ENCODE measurements around the gene STYXL1.
"Not testable (repeated sequence)": the region's sequence is repeated elsewhere in the genome, so short reads cannot be mapped to it uniquely, and the experiment has no call there.

Gene STYXL1

DNA sequence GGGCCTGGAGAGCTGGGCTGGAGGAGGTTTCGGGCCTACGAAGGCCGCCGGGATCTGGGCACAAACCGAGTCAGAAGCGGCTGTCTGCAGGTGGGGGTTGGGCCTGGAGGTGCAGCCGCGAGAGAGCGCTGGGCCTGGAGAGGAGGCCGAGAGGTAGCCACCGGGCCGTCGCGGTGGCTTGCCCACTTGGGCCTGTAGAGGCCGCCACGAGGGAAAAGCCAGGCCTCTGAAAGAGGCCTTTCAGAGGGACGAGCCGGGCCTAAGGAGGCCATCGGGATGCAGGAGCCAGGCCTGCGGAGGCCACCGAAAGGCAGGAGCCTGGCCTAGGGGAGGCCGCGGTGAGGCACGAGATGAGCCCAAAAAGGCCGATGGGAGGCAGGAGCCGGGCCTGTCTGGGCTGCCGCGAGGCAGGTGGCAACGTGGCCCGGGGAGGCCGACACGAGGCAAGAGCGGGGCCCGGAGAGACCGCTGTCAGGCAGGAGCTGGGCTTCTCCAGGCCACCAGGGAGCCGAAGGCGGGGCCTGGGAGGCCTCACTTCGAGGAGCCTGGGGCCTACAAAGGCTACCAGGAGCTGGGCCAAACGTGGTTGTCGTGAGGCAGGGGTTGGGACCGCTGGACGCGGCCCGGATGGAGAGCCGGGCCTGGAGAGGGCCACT lies 25.7 kb upstream of the STYXL1 start:
- Histone ChIP-seq H3K9me3 (ENCODE audit: control insufficient read depth, insufficient read depth, low read length) (no peaks in the 10 kb centered on the region), H3K36me3 (ENCODE audit: insufficient read depth, low read length) (no peaks in the 10 kb centered on the region), H3K9ac (ENCODE audit: low read depth, low read length) (no peak overlapping the region), H3K4me1 (ENCODE audit: insufficient read depth, low read length) (0 out of 2 replicates have a peak, but pooled peaks cover 4% of the 10 kb centered on the region)

DNA sequence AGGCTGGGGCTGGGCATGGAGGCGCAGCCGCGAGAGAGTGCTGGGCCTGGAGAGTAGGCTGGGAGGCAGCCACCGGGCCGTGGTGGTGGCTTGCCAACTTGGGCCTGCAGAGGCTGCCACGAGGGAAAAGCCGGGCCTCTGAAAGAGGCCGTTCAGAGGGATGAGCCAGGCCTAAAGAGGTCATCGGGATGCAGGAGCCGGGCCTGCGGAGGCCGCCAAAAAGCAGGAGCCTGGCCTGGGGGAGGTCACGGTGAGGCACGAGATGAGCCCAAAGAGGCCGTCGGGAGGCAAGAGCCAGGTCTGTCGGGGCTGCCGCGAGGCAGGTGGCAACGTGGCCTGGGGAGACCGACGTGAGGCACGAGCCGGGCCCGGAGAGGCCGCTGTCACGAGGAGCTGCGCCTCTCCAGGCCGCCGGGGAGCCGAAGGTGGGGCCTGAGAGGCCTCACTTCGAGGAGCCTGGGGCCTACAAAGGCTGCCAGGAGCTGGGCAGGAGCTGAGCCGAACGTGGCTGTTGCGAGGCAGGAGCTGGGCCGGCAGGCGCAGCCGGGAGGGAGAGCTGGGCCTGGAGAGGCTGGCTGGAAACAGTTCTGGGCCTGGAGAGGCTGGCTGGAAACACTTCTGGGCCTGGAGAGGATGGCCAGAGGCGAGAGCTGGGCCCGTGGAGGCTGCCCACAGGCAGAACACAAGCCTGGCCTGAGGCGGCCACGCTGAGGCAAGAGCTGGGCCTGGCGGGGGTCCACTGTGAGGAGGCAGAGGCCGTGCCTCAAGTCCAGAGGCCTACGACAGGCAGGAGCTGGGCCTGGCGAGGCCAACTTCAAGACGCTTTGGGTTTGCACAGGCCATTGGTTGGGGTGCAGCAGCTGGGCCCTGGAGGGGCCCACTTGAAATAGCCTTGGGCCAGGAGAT lies 24.7 kb upstream of the STYXL1 start:
- Histone ChIP-seq H3K9me3 (ENCODE audit: control insufficient read depth, insufficient read depth, low read length) (no peaks in the 10 kb centered on the region), H3K4me1 (ENCODE audit: insufficient read depth, low read length) (0 out of 2 replicates have a peak, but pooled peaks cover 4% of the 10 kb centered on the region), H3K9ac (ENCODE audit: low read depth, low read length) (no peak overlapping the region), H3K36me3 (ENCODE audit: insufficient read depth, low read length) (no peaks in the 10 kb centered on the region)

DNA sequence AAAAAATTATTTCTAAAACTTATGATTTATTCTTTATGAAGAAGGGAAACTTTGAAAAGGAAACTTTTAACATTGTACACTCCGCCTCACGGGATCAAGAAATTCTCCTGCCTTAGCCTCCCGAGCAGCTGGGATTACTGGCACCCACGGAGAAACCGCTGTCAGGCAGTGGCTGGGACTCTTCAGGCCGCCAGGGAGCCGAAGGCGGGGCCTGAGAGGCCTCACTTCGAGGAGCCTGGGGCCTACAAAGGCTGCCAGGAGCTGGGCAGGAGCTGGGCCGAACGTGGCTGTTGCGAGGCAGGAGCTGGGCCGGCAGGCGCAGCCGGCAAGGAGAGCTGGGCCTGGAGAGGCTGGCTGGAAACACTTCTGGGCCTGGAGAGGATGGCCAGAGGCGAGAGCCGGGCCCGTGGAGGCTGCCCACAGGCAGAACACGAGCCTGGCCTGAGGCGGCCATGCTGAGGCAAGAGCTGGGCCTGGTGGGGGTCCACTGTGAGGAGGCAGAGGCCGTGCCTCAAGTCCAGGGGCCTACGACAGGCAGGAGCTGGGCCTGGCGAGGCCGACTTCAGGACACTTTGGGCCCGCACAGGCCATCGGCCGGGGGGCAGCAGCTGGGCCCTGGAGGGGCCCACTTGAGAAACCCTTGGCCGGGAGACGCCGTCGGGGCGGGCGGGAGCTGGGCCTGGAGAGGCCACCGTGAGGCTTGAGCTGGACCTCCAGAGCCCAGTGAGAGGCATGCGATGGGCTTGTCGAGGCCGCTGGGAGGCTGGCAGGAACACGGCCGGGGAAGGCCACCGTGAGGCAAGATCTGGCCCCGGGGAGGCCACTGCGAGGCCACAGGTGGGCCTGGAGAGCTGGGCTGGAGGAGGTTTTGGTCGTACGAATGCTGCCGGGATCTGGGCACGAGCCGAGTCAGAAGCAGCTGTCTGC lies 23.8 kb upstream of the STYXL1 start:
- Histone ChIP-seq H3K4me1 (ENCODE audit: insufficient read depth, low read length) (0 out of 2 replicates have a peak, but pooled peaks cover 4% of the 10 kb centered on the region), H3K36me3 (ENCODE audit: insufficient read depth, low read length) (0 out of 2 replicates have a peak, but pooled peaks cover under 1% of the 10 kb centered on the region), H3K9ac (ENCODE audit: low read depth, low read length) (no peak overlapping the region), H3K9me3 (ENCODE audit: control insufficient read depth, insufficient read depth, low read length) (no peaks in the 10 kb centered on the region)

DNA sequence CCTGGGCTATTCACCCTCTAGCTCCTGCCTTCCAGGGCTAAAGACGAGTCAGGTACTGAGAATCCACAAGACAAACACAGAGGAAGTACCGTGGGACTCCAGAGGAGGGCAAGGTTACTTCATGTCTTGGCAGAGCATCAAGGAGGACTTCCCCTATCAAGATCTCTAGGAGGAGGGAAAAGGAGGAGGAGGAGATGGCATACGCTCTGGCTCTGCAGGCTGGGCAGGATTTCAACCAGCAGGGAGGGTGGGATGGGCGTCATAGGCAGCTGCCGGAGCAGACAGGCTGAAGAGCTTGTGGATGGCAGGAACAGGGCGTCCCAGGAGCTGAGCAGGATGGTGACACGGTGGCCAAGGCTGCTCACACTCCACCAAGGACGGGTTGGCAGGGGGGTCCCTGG lies 21.4 kb upstream of the STYXL1 start:
- Histone ChIP-seq H3K9ac (ENCODE audit: low read depth, low read length) (no peak overlapping the region), H3K9me3 (ENCODE audit: control insufficient read depth, insufficient read depth, low read length) (no peaks in the 10 kb centered on the region), H3K36me3 (ENCODE audit: insufficient read depth, low read length) (peaks cover 18% of the 10 kb centered on the region; the same call in 1 of the 2 replicates), H3K4me1 (ENCODE audit: insufficient read depth, low read length) (0 out of 2 replicates have a peak, but pooled peaks cover 4% of the 10 kb centered on the region)

DNA sequence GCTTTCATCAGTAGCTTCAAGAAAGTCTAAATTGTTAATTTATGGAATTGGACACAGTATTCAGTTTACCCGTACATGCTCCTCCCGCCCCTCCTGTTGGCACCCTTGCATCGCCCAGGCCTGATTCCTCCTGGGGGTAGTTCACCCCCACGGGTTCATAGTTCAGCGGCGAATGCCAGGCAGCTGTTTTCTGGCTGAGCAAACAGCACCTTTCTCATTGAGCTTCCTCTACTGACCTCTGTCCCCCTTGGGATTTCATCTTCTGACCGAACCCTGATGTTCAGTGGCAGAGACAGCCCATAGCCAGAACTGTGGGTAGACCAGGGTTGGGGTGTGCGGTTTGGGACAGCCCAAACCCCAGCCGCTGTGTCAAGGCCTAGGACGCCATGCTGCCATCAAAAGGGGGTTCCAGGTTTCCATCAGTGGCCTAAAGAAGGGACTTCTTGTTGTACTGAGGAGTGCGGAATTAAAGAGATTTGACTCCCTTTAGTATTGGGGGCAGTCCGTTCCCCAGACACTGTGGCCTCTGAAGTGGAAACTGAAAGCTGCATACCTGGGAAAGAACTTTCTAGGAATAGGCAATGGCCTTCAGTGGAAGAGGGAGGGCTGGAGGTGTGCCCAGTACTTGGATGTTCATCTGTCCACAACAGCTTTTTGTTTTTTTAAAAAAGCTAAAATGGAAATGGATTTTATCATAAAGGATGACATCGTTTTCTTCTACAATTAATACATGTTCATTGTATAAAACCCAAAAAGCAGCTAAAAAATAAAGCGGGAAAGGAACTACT lies 19.1 kb upstream of the STYXL1 start:
- H3K36me3 ChIP-seq (ENCODE audit: insufficient read depth, low read length) = peaks cover 18% of the 10 kb centered on the region; the same call in 1 of the 2 replicates

DNA sequence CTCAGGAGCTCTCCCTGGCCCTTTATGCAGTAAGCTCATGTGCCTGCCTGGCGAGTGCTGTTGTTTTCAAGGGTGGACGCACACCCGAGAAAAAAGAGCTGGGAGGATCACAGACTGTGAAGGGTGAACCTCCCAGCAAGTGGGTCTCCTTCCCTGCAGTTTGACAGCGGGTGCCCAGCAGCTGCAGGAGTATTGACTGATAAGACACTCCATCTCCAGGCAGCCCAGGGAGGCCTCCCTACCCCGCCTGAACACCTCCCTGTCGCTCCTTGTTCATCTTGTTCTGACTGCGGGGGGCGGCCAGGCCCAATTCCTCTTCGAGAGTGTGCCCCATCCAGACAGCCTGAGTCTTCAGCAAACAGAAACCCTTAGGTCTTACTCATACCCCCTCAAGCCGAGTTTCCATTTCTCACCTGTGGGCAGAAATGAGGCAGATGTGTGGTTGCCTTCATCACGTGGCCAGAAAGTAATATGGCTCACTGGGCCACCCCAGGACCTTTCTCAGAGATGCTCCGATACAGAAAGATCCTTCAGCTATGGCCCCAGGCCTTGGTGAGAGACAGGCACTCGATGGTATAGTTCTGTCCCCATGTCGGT lies 17.3 kb upstream of the STYXL1 start:
- no peaks in the 10 kb centered on the region for H3K9me3 ChIP-seq (ENCODE audit: control insufficient read depth, insufficient read depth, low read length)
- H3K4me1 ChIP-seq (ENCODE audit: insufficient read depth, low read length) = 0 out of 2 replicates have a peak, but pooled peaks cover 4% of the 10 kb centered on the region
- H3K36me3 ChIP-seq (ENCODE audit: insufficient read depth, low read length) = peaks cover 18% of the 10 kb centered on the region; the same call in 1 of the 2 replicates
- no peak overlapping the region for H3K9ac ChIP-seq (ENCODE audit: low read depth, low read length)

More for the DNA sequence above, 19.1 kb upstream of the STYXL1 start:
- Histone ChIP-seq H3K9ac (ENCODE audit: low read depth, low read length) (no peak overlapping the region), H3K9me3 (ENCODE audit: control insufficient read depth, insufficient read depth, low read length) (no peaks in the 10 kb centered on the region), H3K4me1 (ENCODE audit: insufficient read depth, low read length) (0 out of 2 replicates have a peak, but pooled peaks cover 4% of the 10 kb centered on the region)

DNA sequence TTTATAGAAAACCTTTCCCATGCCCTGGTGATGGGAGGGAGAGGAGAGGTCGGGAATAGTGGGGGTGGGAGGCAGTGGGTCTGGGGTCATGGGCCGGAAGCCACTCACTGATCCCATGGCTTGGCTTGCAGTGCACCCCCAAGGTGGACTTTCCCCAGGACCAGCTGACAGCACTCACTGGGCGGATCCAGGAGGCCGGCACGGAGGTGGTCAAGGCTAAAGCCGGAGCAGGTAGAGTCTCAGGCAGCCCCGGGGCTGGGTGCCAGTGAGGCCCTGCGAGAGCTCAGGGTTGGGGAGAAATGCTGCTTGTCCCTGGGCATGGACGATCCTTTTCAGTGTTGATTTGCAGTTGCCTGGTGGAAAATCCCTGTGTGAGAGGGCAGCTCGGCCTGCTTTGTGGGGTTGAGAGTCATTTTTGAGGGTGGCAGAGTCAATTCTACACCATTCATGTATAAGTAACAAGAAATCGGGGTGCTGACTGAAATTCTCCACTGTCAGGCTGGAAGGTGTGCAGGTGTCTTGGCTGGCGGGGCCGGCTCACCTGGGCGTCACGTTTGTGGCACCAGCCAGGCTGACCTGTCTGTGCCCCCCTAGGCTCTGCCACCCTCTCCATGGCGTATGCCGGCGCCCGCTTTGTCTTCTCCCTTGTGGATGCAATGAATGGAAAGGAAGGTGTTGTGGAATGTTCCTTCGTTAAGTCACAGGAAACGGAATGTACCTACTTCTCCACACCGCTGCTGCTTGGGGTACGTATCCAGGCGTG lies 16.6 kb upstream of the STYXL1 start:
- H3K4me1 ChIP-seq (ENCODE audit: insufficient read depth, low read length) = 0 out of 2 replicates have a peak, but pooled peaks cover 4% of the 10 kb centered on the region
- H3K9me3 ChIP-seq (ENCODE audit: control insufficient read depth, insufficient read depth, low read length) = no peaks in the 10 kb centered on the region
- peaks cover 18% of the 10 kb centered on the region for H3K36me3 ChIP-seq (ENCODE audit: insufficient read depth, low read length)
- no peak overlapping the region for H3K9ac ChIP-seq (ENCODE audit: low read depth, low read length)

DNA sequence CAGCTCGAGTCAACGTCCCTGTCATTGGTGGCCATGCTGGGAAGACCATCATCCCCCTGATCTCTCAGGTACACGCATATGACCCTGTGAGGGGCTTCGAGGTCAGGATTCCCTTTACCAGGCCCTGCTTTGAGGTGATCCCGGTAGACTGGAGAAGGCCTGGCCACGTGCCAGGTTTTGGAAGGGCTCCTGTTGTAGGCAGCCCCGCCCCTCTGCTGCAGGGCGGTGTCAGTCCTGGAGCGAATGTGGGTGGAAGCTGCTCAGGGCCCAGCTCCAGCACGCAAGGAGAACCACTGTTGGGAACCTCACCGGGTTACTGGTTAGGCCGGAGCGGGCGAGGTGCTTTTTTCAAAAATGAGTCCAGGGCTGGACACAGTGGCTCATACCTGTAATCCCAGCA lies 15.7 kb upstream of the STYXL1 start:
- H3K9ac ChIP-seq (ENCODE audit: low read depth, low read length) = no peak overlapping the region
- H3K9me3 ChIP-seq (ENCODE audit: control insufficient read depth, insufficient read depth, low read length) = no peaks in the 10 kb centered on the region
- no peaks in the 10 kb centered on the region for H3K4me1 ChIP-seq (ENCODE audit: insufficient read depth, low read length)
- H3K36me3 ChIP-seq (ENCODE audit: insufficient read depth, low read length) = peaks cover 20% of the 10 kb centered on the region

DNA sequence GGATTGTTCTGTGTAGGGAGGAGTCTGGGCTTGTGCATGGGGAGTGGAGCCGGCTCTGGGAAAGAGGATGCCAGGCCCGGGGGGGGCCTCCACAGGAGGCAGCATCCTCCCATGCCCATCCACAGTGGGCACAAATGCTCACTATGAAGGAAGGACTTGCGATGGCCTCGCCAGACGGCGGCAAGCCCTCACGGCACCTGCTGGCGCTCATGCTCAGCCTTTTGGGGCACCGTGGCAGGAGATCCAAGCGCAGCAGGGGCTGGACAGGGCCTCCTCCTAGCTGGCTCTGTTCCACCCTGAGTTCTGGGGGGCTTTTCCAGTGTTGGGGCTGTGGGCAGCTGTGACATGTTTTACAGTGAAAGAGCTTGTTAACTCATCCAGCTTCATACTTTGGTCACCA lies 15.3 kb upstream of the STYXL1 start:
- H3K9ac ChIP-seq (ENCODE audit: low read depth, low read length) = no peak overlapping the region
- H3K9me3 ChIP-seq (ENCODE audit: control insufficient read depth, insufficient read depth, low read length) = no peaks in the 10 kb centered on the region
- H3K4me1 ChIP-seq (ENCODE audit: insufficient read depth, low read length) = no peaks in the 10 kb centered on the region
- H3K36me3 ChIP-seq (ENCODE audit: insufficient read depth, low read length) = peaks cover 24% of the 10 kb centered on the region

DNA sequence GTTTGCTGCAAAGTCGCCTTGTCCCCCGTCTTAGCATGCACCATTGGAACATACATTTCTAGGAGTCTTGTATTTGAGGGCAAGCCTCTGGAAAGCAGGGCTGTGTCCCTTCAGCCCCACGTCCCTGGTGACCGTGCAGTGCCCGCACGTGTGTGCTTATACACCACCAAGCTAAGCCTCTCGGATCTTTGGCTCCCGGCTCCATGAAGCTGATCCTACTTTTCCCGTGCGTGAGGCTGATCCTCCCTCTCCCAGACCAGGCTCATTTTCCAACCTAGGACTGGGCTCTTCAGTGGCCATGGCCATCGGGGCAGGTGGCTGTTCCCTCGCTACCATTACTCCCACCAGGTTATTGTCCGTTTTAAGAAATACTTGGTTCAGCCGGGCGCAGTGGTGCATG lies 14.5 kb upstream of the STYXL1 start:
- Histone ChIP-seq H3K4me1 (ENCODE audit: insufficient read depth, low read length) (no peaks in the 10 kb centered on the region), H3K9ac (ENCODE audit: low read depth, low read length) (no peak overlapping the region), H3K9me3 (ENCODE audit: control insufficient read depth, insufficient read depth, low read length) (no peaks in the 10 kb centered on the region), H3K36me3 (ENCODE audit: insufficient read depth, low read length) (peaks cover 32% of the 10 kb centered on the region)

DNA sequence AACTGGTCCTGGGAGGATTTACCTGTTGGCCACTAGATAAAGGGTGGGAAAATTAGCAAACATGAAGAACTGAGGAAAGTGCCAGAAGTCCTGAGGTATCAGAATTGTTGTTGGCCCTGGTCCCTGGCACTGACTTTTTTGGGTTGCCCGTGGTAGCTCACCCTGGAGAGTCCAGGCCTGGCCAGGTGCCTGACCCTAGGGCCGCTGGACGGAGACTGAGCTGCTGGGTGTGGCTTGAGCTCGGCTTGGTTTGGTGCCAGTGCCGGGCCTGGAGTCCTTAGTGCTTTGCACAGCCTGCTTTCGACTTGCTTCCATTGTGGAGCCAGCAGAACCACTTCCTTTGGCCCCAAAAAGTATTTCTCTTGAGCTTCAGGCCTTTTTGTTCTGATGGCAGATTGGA lies 13.0 kb upstream of the STYXL1 start:
- H3K4me1 ChIP-seq (ENCODE audit: insufficient read depth, low read length) = no peaks in the 10 kb centered on the region
- H3K9ac ChIP-seq (ENCODE audit: low read depth, low read length) = no peak overlapping the region
- H3K36me3 ChIP-seq (ENCODE audit: insufficient read depth, low read length) = peaks cover 36% of the 10 kb centered on the region
- no peaks in the 10 kb centered on the region for H3K9me3 ChIP-seq (ENCODE audit: control insufficient read depth, insufficient read depth, low read length)

DNA sequence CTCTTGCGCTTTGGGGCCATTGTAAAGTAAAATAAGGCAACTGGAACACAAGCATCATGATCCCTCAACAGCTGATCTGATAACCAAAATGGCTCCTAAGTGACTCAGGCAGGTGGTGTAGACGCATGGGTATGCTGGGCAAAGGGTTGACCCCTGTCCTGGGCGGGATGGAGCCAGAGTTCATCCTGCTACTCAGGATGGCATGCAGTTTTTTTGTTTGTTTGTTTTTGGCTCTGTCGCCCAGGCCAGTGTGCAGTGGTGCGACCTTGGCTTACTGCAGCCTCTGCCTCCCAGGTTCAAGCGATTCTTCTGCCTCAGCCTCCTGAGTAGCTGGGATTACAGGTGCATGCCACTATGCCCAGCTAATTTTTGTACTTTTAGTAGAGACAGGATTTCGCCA lies 10.9 kb upstream of the STYXL1 start:
- peaks cover 22% of the 10 kb centered on the region for H3K36me3 ChIP-seq (ENCODE audit: insufficient read depth, low read length)
- not testable (repeated sequence) for H3K9ac ChIP-seq (ENCODE audit: low read depth, low read length); H3K9me3 ChIP-seq (ENCODE audit: control insufficient read depth, insufficient read depth, low read length); H3K4me1 ChIP-seq (ENCODE audit: insufficient read depth, low read length)

DNA sequence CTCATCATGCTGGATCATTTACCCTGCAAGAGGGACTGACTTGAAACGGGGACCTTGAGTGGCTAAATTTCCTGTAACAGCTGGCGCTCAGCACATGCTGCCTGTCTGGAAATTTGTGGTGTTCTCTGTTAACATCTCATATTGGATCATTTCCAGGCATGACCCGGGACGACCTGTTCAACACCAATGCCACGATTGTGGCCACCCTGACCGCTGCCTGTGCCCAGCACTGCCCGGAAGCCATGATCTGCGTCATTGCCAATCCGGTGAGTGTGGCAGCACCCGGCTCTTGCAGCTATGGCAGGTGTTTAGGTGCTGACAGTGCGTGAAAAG lies 10.0 kb upstream of the STYXL1 start:
- Histone ChIP-seq H3K9ac (ENCODE audit: low read depth, low read length) (no peak overlapping the region), H3K9me3 (ENCODE audit: control insufficient read depth, insufficient read depth, low read length) (no peaks in the 10 kb centered on the region), H3K4me1 (ENCODE audit: insufficient read depth, low read length) (no peaks in the 10 kb centered on the region), H3K36me3 (ENCODE audit: insufficient read depth, low read length) (peaks cover 22% of the 10 kb centered on the region)

Data from ES-I3 (cell line).